Endothelial cell of umbilical vein (primary cell): ENCODE results near the gene LRRC3C. TPM values are rescaled to one million over a fixed set of nuclear protein-coding genes. Genes with fewer than 3 reads are reported as not detected.

ENCODE experiments used
- BruUV-seq: library from RNA; stranded (reverse); fragments of 400-500 nt; replicated peaks from 2 replicates; lab custom pipeline; 2021; lab: Mats Ljungman, UMichigan
- CTCF ChIA-PET: fragments of 300-600, 350-600 bp; sonication (Branson Sonifier 250); formaldehyde crosslinking; loops from one replicate; lab custom pipeline; 2021; ENCODE audit warnings: antibody characterized with exemption, inconsistent platforms; lab: Charles Lee
- POLR2A ChIA-PET: fragments of 300-600, 350-600 bp; sonication (Branson Sonifier 250); formaldehyde crosslinking; loops from one replicate; lab custom pipeline; 2021; ENCODE audit warnings: antibody characterized with exemption, inconsistent platforms; lab: Charles Lee
- DNase-seq: peaks from one replicate; pipeline ENCODE4 v3.0.0-alpha.2; 2011; ENCODE audit warnings: low read depth, low spot score
- FAIRE-seq: peaks from 2 replicates; lab custom pipeline; 2011; peaks lifted over from hg19 to GRCh38; lab: Jason Lieb, UNC
- H2AFZ ChIP-seq: 2 replicates; pipeline ENCODE4 v1.6.0; 2012; ENCODE audit warnings: low read depth, low read length, control low read depth, inconsistent platforms
- H3K27ac ChIP-seq: 2 replicates; pipeline ENCODE4 v1.5.1; 2011; ENCODE audit warnings: low read depth, mild to moderate bottlenecking, control low read depth, low read length, moderate library complexity; ENCODE audit not compliant: insufficient read depth
- H3K27me3 ChIP-seq, 2 experiments: 2 replicates each; pipeline versions ENCODE4 v1.6.0 to v1.6.1; 2011; ENCODE audit warnings: low read length in 2 of 2, mixed read lengths in 1 of 2; ENCODE audit not compliant: control insufficient read depth in 2 of 2, insufficient read depth in 2 of 2
- H3K36me3 ChIP-seq, 2 experiments: 2 replicates in 1 of 2; 3 replicates in 1 of 2; pipeline ENCODE4 v1.5.1; 2011; ENCODE audit warnings: low read length in 2 of 2, mild to moderate bottlenecking in 1 of 2, moderate library complexity in 1 of 2; ENCODE audit not compliant: control insufficient read depth in 2 of 2, insufficient read depth in 2 of 2; ENCODE audit errors: extremely low read depth in 1 of 2
- H3K4me1 ChIP-seq: 3 replicates; pipeline ENCODE4 v1.5.1; 2011; ENCODE audit warnings: mild to moderate bottlenecking, low read length; ENCODE audit not compliant: control insufficient read depth, insufficient read depth; ENCODE audit errors: extremely low read depth
- H3K4me2 ChIP-seq: 2 replicates; pipeline ENCODE4 v1.6.1; 2011; ENCODE audit warnings: low read length, control low read depth, mixed read lengths; ENCODE audit not compliant: insufficient read depth
- H3K4me3 ChIP-seq, 3 experiments: fragments of 200-600 bp in 1 of 3; sonication (generic), shearing (Covaris generic) in 1 of 3; replicated peaks in 1 of 3; 2 replicates each; pipeline ENCODE4 v1.5.1; 2011 to 2016; ENCODE audit warnings: control low read depth in 3 of 3, low read length in 3 of 3, mild to moderate bottlenecking in 2 of 3, inconsistent platforms in 1 of 3, low read depth in 1 of 3, moderate library complexity in 1 of 3; ENCODE audit not compliant: insufficient read depth in 1 of 3
- H3K79me2 ChIP-seq: 2 replicates; pipeline ENCODE4 v1.6.0; 2012; ENCODE audit warnings: low read length, inconsistent platforms; ENCODE audit not compliant: control insufficient read depth, insufficient read depth
- H3K9ac ChIP-seq: replicated peaks from 2 replicates; pipeline ENCODE3; 2011; ENCODE audit warnings: low read length, control low read depth; ENCODE audit not compliant: insufficient read depth; ENCODE audit errors: extremely low read depth
- H3K9me1 ChIP-seq: replicated peaks from 3 replicates; pipeline ENCODE4 v1.6.0; 2011; ENCODE audit warnings: mild to moderate bottlenecking, low read length; ENCODE audit not compliant: control insufficient read depth, insufficient read depth; ENCODE audit errors: extremely low read depth
- H3K9me3 ChIP-seq: replicated peaks from 2 replicates; pipeline ENCODE4 v1.5.1; 2012; ENCODE audit warnings: low read length, inconsistent platforms; ENCODE audit not compliant: control insufficient read depth, insufficient read depth
- H4K20me1 ChIP-seq: replicated peaks from 2 replicates; pipeline ENCODE3; 2011; ENCODE audit warnings: mild to moderate bottlenecking, low read length; ENCODE audit not compliant: control insufficient read depth, insufficient read depth; ENCODE audit errors: extremely low read depth
- EZH2 ChIP-seq: IDR thresholded peaks from 2 replicates; pipeline ENCODE4 v1.6.1; 2012; ENCODE audit warnings: borderline replicate concordance, low read depth, mild to moderate bottlenecking, moderate library complexity, low read length, inconsistent platforms; ENCODE audit not compliant: severe bottlenecking
- FOS ChIP-seq: IDR thresholded peaks from 2 replicates; pipeline ENCODE4 v1.6.1; 2011; ENCODE audit warnings: mild to moderate bottlenecking, low read length, moderate library complexity, borderline replicate concordance; ENCODE audit not compliant: insufficient read depth
- GATA2 ChIP-seq: IDR thresholded peaks from 2 replicates; pipeline ENCODE4 v1.7.0; 2011; ENCODE audit warnings: low read depth, mild to moderate bottlenecking, moderate library complexity, mixed read lengths, low read length; ENCODE audit not compliant: insufficient read length, insufficient read depth
- JUN ChIP-seq: IDR thresholded peaks from 2 replicates; pipeline ENCODE4 v1.6.1; 2011; ENCODE audit warnings: borderline replicate concordance, low read depth; ENCODE audit not compliant: insufficient read length, insufficient read depth
- MYC ChIP-seq: IDR thresholded peaks from one replicate; pipeline ENCODE4 v1.6.1; 2011; ENCODE audit warnings: mild to moderate bottlenecking, low read depth, low read length
- POLR2A ChIP-seq: IDR thresholded peaks from 2 replicates; pipeline ENCODE4 v1.6.1; 2012; ENCODE audit warnings: low read depth, mild to moderate bottlenecking, control low read depth, low read length
- POLR2AphosphoS5 ChIP-seq: IDR thresholded peaks from 2 replicates; pipeline ENCODE4 v1.6.1; 2012; ENCODE audit warnings: low read depth, mild to moderate bottlenecking, control low read depth, low read length, moderate library complexity; ENCODE audit not compliant: insufficient read depth
- dilution Hi-C: fragments of 300-500 bp; cut with MboI; formaldehyde crosslinking; loops from one replicate; pipeline ENCODE4 v1.15.0; 2019; ENCODE audit warnings: low sequenced_read_pairs; ENCODE audit not compliant: extremely low pct_ligation_motif_present
- intact Hi-C: fragments of 100-400 bp; cut with micrococcal nuclease; formaldehyde crosslinking; loops from one replicate; pipeline ENCODE4 v1.10.0; 2022
- polyA plus RNA-seq, 4 experiments: library from polyadenylated mRNA; depleted of rRNA in 3 of 4; stranded (reverse) in 3 of 4; unstranded in 1 of 4; fragments of >200 nt; gene quantifications; 2 replicates each; pipeline versions ENCODE4 v1.2.1 to v1.2.3, GENCODE V29; 2011 to 2012; ENCODE audit warnings: missing spikeins in 1 of 4
- total RNA-seq: library from RNA; stranded (reverse); gene quantifications from 2 replicates; pipeline ENCODE4 v1.2.3, GENCODE V29; 2021
- TF ChIP-seq, protein P1 (sequence below): IDR thresholded peaks from 2 replicates; pipeline ENCODE4 v1.6.1; 2011; ENCODE audit not compliant: insufficient read depth, insufficient read length
- TF ChIP-seq, protein P2 (sequence below), 2 donors: IDR thresholded peaks; 1 replicate in 1 of 2; 2 replicates in 1 of 2; pipeline ENCODE4 v1.5.1; 2011; ENCODE audit warnings: low read length in 2 of 2, mild to moderate bottlenecking in 2 of 2, moderate library complexity in 2 of 2, control low read depth in 1 of 2, inconsistent platforms in 1 of 2, low read depth in 1 of 2; ENCODE audit not compliant: insufficient read depth in 1 of 2; ENCODE audit errors: extremely low read depth in 1 of 2

The LRRC3C gene
- total and polyA plus RNA-seq, 2 donors (not counting 3 experiments of a cell fraction or from before 2014, with no cell fraction given) = not detected

GRCh38 chr17:39953471-39953888 lies 25.9 kb downstream of the LRRC3C start:
- peak overlapping the region; percentile 91 for H2AFZ ChIP-seq
- no peak for DNase-seq
- intact Hi-C loops = loop anchor here (1.0 to 10.0 kb wide), 2 partner anchors 27 to 329 kb away; partner anchors contain the start of genes PPP1R1B and PSMD3
- H3K4me3 ChIP-seq = peak overlapping the region in 1 of 3 experiments; percentile 35
- H3K36me3 ChIP-seq = no peaks in the 10 kb centered on the region
- BruUV-seq = no TSS peak
- H3K27ac ChIP-seq = no peak overlapping the region
- dilution Hi-C loops = no loop called here
- peak overlapping the region; percentile 12 for H3K9ac ChIP-seq
- H3K4me1 ChIP-seq = peaks cover 3% of the 10 kb centered on the region
- no peaks in the 10 kb centered on the region for H3K9me3 ChIP-seq
- H3K4me2 ChIP-seq = peak overlapping the region; percentile 10
- H3K27me3 ChIP-seq = peaks cover 0 to 3% of the 10 kb centered on the region in 2 experiments
- H3K79me2 ChIP-seq = no peaks in the 10 kb centered on the region
- TF ChIP-seq EZH2 (no peak), GATA2 (no peak), JUN (no peak), FOS (no peak), POLR2AphosphoS5 (no peak), MYC (no peak), POLR2A (no peak)
- TF ChIP-seq, protein P1, sequence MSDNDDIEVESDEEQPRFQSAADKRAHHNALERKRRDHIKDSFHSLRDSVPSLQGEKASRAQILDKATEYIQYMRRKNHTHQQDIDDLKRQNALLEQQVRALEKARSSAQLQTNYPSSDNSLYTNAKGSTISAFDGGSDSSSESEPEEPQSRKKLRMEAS = no peak
- TF ChIP-seq, protein P2, sequence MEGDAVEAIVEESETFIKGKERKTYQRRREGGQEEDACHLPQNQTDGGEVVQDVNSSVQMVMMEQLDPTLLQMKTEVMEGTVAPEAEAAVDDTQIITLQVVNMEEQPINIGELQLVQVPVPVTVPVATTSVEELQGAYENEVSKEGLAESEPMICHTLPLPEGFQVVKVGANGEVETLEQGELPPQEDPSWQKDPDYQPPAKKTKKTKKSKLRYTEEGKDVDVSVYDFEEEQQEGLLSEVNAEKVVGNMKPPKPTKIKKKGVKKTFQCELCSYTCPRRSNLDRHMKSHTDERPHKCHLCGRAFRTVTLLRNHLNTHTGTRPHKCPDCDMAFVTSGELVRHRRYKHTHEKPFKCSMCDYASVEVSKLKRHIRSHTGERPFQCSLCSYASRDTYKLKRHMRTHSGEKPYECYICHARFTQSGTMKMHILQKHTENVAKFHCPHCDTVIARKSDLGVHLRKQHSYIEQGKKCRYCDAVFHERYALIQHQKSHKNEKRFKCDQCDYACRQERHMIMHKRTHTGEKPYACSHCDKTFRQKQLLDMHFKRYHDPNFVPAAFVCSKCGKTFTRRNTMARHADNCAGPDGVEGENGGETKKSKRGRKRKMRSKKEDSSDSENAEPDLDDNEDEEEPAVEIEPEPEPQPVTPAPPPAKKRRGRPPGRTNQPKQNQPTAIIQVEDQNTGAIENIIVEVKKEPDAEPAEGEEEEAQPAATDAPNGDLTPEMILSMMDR (IDR thresholded peaks at IDR 0.05; ENCODE audit: extremely low read depth in 1 of 2, insufficient read depth in 1 of 2, low read depth in 1 of 2, low read length in 2 of 2) = no peak
- H3K9me1 ChIP-seq = no peaks in the 10 kb centered on the region
- FAIRE-seq = no peak
- no peaks in the 10 kb centered on the region for H4K20me1 ChIP-seq
- CTCF ChIA-PET = interaction anchor here (1.1 to 7.0 kb wide), 3 partner anchors 26 to 238 kb away, joined by 3 to 108 read pairs (median 3); partner anchors contain the start of genes MIEN1 and PSMD3
- POLR2A ChIA-PET = no interaction called here
